GM12875 (cell line): Measurements from ENCODE around the gene KRTAP5-2.

Source experiments
- H3K4me3 ChIP-seq: one replicate; pipeline ENCODE4 v1.5.1; 2011; ENCODE audit warnings: low read depth, low read length, control low read depth
- CTCF ChIP-seq: IDR thresholded peaks from 2 replicates; pipeline ENCODE4 v1.5.1; 2011; ENCODE audit warnings: low read depth, mild to moderate bottlenecking, control low read depth, inconsistent platforms, low read length, moderate library complexity, borderline replicate concordance; ENCODE audit not compliant: insufficient read depth

Gene KRTAP5-2

GRCh38 chr11:1558775-1559110 is 39.4 kb downstream of the KRTAP5-2 start:
- no peak for TF ChIP-seq CTCF
- H3K4me3 ChIP-seq, result no peak overlapping the region

- no peak for TF ChIP-seq CTCF
- H3K4me3 ChIP-seq, result no peak overlapping the region
Observed at GRCh38 chr11:1557904-1558774, 40.0 kb downstream of the KRTAP5-2 start.

- no peak overlapping the region for H3K4me3 ChIP-seq
- TF ChIP-seq CTCF, result no peak
Observed at GRCh38 chr11:1557051-1557884, 40.8 kb downstream of the KRTAP5-2 start.

- TF ChIP-seq CTCF, result no peak
Observed at GRCh38 chr11:1556278-1556902, 41.7 kb downstream of the KRTAP5-2 start.

GRCh38 chr11:1555713-1556153 is 42.4 kb downstream of the KRTAP5-2 start:
- TF ChIP-seq CTCF, result no peak
- H3K4me3 ChIP-seq, result no peak overlapping the region

More at GRCh38 chr11:1556278-1556902, 41.7 kb downstream of the KRTAP5-2 start:
- H3K4me3 ChIP-seq, result no peak overlapping the region

- no peak overlapping the region for H3K4me3 ChIP-seq
- no peak for TF ChIP-seq CTCF
Observed at GRCh38 chr11:1554981-1555712, 42.9 kb downstream of the KRTAP5-2 start.
